ENCODE measurements around the gene HMMR.
A peak's percentile ranks its signal among the peaks of the same experiment; 100 is the strongest.
"Not testable (repeated sequence)": the region's sequence is repeated elsewhere in the genome, so short reads cannot be mapped to it uniquely, and the experiment has no call there.

Gene HMMR, protein sequence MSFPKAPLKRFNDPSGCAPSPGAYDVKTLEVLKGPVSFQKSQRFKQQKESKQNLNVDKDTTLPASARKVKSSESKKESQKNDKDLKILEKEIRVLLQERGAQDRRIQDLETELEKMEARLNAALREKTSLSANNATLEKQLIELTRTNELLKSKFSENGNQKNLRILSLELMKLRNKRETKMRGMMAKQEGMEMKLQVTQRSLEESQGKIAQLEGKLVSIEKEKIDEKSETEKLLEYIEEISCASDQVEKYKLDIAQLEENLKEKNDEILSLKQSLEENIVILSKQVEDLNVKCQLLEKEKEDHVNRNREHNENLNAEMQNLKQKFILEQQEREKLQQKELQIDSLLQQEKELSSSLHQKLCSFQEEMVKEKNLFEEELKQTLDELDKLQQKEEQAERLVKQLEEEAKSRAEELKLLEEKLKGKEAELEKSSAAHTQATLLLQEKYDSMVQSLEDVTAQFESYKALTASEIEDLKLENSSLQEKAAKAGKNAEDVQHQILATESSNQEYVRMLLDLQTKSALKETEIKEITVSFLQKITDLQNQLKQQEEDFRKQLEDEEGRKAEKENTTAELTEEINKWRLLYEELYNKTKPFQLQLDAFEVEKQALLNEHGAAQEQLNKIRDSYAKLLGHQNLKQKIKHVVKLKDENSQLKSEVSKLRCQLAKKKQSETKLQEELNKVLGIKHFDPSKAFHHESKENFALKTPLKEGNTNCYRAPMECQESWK

GRCh38 chr5:163460562-163461171 is at the start of gene HMMR:
Gene HMMR (plus strand): TSS chr5:163460632. CDS start chr5:163460693, 61 bp downstream.
- no peak for DNase-seq

GRCh38 chr5:163415673-163416072 is 44.8 kb upstream of the HMMR start:
- DNase-seq = not testable (repeated sequence)

DNA sequence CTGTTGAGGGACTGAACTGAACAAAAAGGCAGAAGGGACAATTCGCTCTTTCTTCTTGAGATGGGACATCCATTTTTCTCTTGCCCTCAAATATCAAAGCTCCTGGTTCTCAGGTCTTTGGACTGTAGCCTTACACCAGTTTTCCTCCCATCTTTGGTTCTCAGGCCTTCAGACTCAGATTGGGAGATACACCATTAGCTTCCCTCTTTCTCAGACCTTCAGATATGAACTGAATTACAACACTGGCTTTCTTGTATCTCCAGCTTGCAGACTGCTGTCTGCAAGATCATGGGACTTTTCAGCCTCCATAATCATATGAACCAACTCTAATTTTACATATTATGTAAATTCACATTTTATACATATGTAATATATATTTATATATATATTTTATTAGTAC is 35.6 kb upstream of the HMMR start:
- no peak for DNase-seq

GRCh38 chr5:163426128-163426527 is 34.3 kb upstream of the HMMR start:
- not testable (repeated sequence) for DNase-seq

GRCh38 chr5:163432544-163432943 is 27.9 kb upstream of the HMMR start:
- DNase-seq = no peak

DNA sequence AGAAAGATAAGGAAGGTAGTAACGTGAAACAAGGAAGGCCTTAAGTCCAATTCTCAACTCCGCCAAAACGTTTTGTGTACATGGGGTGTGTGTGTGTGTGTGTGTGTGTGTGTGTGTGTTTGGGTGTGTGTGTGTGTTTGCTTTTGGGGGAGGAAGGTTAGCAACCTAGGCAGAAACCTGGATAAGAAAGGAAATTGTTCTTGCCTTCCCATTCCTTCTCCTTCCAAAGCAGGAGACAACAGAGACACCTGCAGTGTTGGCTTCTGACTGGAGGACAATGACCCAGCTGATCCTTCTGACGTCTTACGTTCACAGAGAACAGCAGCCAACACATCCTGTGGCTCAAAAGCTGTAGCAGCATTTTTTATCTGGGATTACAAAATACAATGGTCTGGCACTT is 27.2 kb upstream of the HMMR start:
- no peak for DNase-seq

DNA sequence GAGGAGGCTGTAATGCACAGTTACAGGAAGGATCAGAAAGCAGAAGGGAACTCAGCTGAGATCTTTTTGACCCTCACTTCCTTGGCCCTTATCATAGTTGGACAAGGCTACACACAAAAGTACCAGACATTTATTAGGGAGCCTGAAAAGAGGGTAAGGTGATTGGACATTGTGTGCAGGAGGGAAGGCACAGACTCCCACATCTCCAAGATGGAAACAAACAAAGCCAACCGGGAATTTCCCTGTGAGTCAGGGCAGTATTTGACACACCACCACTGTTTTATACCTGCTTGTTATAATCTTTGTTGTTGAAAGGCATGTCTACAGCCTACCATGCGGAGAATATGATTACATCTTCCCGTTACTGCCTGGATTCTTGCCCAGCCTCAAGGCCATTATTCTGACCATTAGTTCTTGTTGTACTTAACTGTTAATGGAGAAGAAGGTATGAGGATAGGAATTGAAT is 26.0 kb upstream of the HMMR start:
- no peak for DNase-seq

- no peak for DNase-seq
Measured at GRCh38 chr5:163436515-163436914, 23.9 kb upstream of the HMMR start.

DNA sequence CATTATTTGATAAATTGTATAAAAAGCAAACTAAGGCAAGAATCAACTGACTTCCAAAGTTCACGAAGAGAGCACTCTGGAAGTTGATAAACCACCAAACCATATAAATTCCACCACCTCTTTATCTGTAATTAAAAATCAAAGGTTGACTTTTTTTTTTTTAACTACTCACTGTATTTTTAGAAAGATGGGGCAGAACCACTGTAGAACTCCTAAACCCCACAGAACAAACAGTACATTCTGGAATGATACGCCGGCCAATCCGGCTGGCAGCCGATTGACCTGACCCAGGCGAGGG is 23.5 kb upstream of the HMMR start:
- DNase-seq = no peak

DNA sequence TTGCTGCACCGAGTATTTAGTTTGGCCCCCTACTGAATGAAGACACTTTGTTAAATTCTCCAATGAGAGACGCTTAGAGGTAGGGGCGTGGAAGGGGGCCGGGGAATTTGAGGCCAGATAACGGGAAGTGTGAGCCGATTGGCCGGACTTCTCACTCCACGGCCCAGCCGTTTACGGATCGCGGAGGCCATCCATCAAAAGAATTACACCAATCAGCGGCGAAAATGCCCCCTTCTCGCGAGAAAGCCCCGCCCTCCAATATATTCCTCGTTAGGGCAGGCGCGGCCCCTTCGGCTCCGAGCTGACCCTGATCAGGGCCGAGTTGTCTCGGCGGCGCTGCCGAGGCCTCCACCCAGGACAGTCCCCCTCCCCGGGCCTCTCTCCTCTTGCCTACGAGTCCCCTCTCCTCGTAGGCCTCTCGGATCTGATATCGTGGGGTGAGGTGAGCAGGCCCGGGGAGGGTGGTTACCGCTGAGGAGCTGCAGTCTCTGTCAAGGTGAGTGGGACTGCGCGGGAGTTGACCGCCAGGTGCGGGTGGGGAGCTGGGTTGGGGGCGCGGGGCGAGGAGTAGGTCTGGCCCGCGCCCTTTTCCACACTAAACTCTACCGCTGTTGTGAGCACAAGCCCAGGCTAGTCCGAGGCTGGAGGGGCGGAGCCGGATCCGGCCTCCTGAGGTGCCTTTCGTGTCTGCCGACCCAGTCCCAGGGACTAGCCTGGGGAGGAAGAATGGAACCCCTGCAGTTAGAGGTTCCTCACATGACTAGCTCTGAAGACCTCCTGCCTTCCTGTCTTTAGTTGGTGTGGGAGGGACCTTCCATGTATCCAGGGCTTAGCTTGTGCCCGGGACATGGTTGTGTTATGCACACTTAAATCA is 22.9 kb upstream of the HMMR start, which contains the start of gene CCNG1:
Gene CCNG1 (plus strand): TSS at position 287 of the 874 bp plus-strand sequence. CDS start 1,662 bp downstream, outside the sequence.
- DNase-seq = peak; percentile 91 to 93

GRCh38 chr5:163439092-163439425 is 21.4 kb upstream of the HMMR start:
- DNase-seq = no peak

DNA sequence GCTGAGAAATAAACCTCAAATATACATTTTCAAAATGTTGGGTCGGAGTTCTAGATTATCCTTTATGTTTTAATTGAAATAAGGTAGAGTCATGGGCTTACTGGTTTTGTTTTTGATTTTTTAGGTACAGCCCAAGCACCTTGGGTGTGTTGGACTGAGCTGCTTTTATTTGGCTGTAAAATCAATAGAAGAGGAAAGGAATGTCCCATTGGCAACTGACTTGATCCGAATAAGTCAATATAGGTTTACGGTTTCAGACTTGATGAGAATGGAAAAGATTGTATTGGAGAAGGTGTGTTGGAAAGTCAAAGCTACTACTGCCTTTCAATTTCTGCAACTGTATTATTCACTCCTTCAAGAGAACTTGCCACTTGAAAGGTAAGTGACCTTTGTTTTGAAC is 19.5 kb upstream of the HMMR start:
- no peak for DNase-seq

DNA sequence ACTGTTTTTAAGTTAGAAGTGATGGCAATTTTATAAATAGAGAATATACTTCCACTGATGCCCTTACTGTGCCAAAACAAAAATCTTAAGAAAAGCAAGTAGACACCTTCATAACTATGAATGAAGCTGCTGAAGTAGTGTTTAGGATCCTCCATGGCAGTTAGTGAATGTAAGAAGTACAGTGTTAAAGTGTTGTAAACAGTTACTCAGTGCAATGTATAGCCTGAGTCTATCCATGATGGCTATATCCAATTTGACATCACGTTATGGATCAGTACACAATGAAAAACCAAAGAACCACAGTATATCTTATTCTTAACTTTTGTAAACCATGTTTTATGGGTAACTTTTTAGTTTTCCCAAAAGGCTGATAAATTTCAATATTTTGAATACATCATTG is 15.9 kb upstream of the HMMR start:
- no peak for DNase-seq

- no peak for DNase-seq
Measured at GRCh38 chr5:163445345-163445744, 15.1 kb upstream of the HMMR start.

GRCh38 chr5:163447191-163447590 is 13.2 kb upstream of the HMMR start:
- DNase-seq = no peak

DNA sequence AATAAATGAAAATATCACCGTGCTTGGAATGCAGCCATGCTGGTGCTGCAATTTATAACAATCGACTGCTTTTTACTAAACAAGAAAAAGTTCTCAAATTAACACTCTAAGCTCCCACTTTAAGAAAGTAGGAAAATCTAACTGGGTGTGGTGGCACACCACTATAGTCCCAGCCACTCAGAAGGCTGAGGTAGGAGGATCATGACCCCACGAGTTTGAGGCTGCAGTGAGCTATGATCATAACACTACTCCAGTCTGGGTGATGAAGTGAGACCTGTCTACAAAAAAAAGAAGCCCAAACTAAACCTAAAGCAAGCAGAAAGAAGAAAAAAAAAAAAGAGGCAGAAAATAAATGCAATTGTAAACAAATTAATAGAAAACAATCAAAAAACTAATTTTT is 12.6 kb upstream of the HMMR start:
- no peak for DNase-seq

DNA sequence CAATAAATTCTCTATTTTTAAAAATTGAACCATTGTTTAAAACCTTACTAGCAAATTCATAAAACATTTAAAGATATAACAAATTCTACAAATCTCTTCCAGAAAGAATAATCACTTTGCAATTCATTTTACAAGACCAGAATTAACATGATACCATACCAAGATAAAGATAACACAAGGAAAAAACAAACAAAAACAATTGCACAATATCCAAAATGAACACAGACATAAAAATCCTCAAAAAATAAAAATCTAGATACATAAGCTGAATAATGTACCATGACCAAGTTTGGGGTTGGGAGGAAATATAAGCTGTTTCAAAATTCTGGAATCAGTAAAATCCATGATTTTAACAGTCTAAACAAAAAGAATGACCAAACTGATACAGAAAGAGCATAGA is 11.9 kb upstream of the HMMR start:
- no peak for DNase-seq

DNA sequence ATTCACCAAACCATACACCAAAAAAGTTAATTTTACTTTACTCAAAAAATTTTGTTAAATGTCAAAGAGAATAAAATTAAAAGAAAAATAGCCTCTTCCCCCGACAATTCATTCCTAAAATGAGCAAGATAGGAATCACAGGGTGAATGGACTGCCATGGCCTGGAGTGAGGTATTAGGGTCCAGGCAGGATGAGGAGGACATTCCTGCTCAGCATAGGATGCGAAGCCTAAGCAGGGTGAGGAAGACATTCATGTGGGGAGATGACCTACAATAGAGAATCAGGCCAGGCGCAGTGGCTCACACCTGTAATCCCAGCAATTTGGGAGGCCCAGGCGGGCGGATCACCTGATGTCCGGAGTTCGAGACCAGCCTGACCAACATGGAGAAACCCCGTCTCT is 8.9 kb upstream of the HMMR start:
- no peak for DNase-seq

DNA sequence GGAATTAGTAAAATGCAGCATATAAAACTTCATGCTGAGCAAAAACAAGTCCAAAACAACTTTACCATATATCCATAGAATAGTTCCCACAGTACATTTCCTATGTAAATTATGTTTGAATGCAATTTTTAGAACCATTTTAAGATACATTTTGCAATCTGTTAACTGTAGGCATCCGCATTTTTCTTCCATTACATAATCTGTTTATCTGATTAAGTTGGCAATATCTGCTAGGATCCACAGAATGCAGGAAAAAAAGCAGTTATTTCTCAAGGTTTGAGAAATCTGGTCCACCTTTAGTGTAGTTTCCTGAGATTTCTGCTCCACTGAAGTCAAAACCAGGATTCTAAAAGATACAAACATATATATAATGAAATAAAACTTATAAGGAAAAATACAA is 6.7 kb upstream of the HMMR start:
- no peak for DNase-seq

DNA sequence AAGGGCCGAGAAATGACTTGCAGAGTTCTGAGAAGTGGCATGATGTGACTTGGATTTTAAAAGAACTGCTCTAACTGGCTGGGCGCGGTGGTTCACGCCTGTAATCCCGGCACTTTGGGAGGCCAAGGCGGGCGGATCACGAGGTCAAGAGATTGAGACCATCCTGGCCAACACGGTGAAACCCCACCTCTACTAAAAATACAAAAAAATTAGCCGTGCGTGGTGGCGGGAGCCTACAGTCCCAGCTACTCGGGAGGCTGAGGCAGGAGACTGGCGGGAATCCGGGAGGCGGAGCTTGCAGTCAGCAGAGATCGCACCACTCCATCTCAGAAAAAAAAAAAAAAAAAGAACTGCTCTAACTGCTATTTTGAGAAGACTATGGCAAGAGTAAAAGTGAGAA is 5.0 kb upstream of the HMMR start:
- not testable (repeated sequence) for DNase-seq

GRCh38 chr5:163456029-163456589 is 4.3 kb upstream of the HMMR start:
- no peak for DNase-seq

GRCh38 chr5:163456840-163457239 is 3.6 kb upstream of the HMMR start:
- DNase-seq = no peak
